Sigmoid colon (tissue), 4 donors: ENCODE results near the gene TBC1D8.

Experiments
- CTCF ChIP-seq, 4 experiments: fragments of 450-650 bp in 3 of 4; fragments of 200-600 bp in 1 of 4; IDR thresholded peaks; one replicate each; pipeline ENCODE4 v1.5.1; 2016 to 2019; ENCODE audit warnings: antibody characterized with exemption in 4 of 4, mild to moderate bottlenecking in 3 of 4, moderate library complexity in 2 of 4
- EP300 ChIP-seq, 4 donors: sonication (generic); formaldehyde crosslinking; IDR thresholded peaks; one replicate each; pipeline ENCODE4 v1.6.1; 2017; ENCODE audit warnings: antibody characterized with exemption in 4 of 4
- POLR2A ChIP-seq, 2 donors: fragments of 450-650 bp; IDR thresholded peaks; one replicate each; pipeline ENCODE4 v1.6.1; 2016; ENCODE audit warnings: antibody characterized with exemption in 2 of 2, mild to moderate bottlenecking in 2 of 2, moderate library complexity in 2 of 2
- POLR2AphosphoS5 ChIP-seq, 4 donors: sonication (generic); formaldehyde crosslinking; IDR thresholded peaks; one replicate each; pipeline ENCODE4 v1.6.1; 2017; ENCODE audit warnings: antibody characterized with exemption in 4 of 4

GRCh38 chr2:101187131-101187530, 35.9 kb upstream of the TBC1D8 start:
- no peak for TF ChIP-seq CTCF (IDR thresholded peaks at IDR 0.05)
- no peak for TF ChIP-seq POLR2AphosphoS5 (IDR thresholded peaks at IDR 0.05)
- no peak for TF ChIP-seq POLR2A (IDR thresholded peaks at IDR 0.05)
- no peak for TF ChIP-seq EP300 (IDR thresholded peaks at IDR 0.05)
